IMR-90 (cell line): Measurements from ENCODE around the gene STOX1.

Experiments
- CTCF ChIP-seq: conservative IDR thresholded peaks from 2 replicates; pipeline ENCODE4 v1.5.1; 2012; ENCODE audit warnings: mild to moderate bottlenecking, low read depth, low read length, improper control_type of control experiment
- FOS ChIP-seq: fragments of 150-350 bp; IDR thresholded peaks from 2 replicates; pipeline ENCODE4 v1.6.1; 2016; ENCODE audit warnings: low read depth, low read length
- MAFK ChIP-seq: IDR thresholded peaks from 2 replicates; pipeline ENCODE4 v1.6.1; 2012; ENCODE audit warnings: low read depth, low read length, improper control_type of control experiment
- POLR2A ChIP-seq: IDR thresholded peaks from 2 replicates; pipeline ENCODE4 v1.6.1; 2012; ENCODE audit warnings: mild to moderate bottlenecking, low read depth, low read length
- RAD21 ChIP-seq: IDR thresholded peaks from 2 replicates; pipeline ENCODE4 v1.6.1; 2012; ENCODE audit warnings: low read length, improper control_type of control experiment

DNA sequence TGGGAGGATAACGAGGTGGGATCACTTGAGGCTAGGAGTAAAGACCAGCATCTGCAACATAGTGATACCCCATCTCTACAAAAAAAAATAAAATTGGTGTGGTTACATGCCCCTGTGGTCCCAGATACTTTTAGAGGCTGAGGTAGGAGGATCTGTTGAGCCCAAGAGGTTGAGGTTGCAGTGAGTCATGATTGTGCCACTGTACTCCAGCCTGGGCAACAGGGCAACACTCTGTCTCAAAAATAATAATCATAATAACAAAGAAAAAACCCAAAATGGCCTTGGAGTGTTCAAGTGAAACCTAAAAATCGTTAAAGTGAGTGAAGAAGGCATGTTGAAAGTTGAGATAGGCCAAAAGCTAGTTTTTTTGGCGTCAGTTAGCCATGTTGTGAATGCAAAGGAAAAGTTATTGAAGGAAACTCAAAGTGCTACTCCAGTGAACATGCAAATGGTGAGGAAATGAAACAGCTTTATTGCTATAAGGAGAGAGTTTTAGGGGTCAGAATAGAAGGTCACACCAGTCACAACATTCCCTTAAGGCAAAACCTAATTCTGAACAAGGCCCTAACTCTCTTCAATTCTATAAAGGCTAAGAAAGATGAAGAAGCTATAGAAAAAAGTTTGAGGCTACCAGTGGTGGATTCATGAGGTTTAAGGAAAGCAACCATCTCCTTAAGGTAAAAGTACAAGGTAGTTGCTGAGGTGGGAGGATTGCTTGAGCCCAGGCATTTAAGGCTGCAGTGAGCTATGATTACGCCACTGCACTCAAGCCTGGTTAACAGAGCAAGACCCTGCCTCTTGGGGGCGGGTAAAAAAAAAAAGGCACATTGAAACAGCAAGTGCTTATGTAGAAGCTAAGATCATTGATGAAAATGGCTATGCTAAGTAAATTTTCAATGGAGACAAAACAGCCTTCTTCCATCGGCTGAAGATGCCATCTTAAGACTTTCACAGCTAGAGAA is 45.4 kb upstream of the STOX1 start:
- TF ChIP-seq CTCF (no peak), FOS (no peak), RAD21 (no peak), POLR2A (no peak), MAFK (no peak)
